Brain microvascular endothelial cell (primary cell): Measurements from ENCODE around the gene RNF213.

Experiments used
- DNase-seq: peaks from one replicate; pipeline ENCODE4 v3.0.0-alpha.2; 2020
- H3K27ac ChIP-seq: fragments of 250-450 bp; sonication (Bioruptor Pico); 2 replicates; pipeline ENCODE4 v1.5.1; 2020; ENCODE audit warnings: mild to moderate bottlenecking, moderate library complexity
- H3K27me3 ChIP-seq: fragments of 250-450 bp; sonication (Bioruptor Pico); replicated peaks from 2 replicates; pipeline ENCODE4 v1.5.1; 2020; ENCODE audit warnings: mild to moderate bottlenecking
- H3K36me3 ChIP-seq: fragments of 250-450 bp; sonication (Bioruptor Pico); replicated peaks from 2 replicates; pipeline ENCODE4 v1.5.1; 2020; ENCODE audit warnings: mild to moderate bottlenecking
- H3K4me3 ChIP-seq: 2 replicates; pipeline ENCODE4 v1.5.1; 2011; ENCODE audit warnings: low read depth, mild to moderate bottlenecking, control low read depth, low read length, moderate library complexity
- CTCF ChIP-seq: IDR thresholded peaks from 2 replicates; pipeline ENCODE4 v1.5.1; 2011; ENCODE audit warnings: low read depth, mild to moderate bottlenecking, moderate library complexity, low read length, control low read depth, inconsistent platforms; ENCODE audit errors: missing control alignments
- in situ Hi-C: cut with HindIII; loops from 2 replicates; pipeline ENCODE4 v1.10.0; 2017; ENCODE audit warnings: low sequenced_read_pairs, low pct_ligation_motif_present

Gene RNF213

GRCh38 chr17:80413771-80414507, 153.3 kb downstream of the RNF213 start:
- no peak for DNase-seq
- peaks cover 14% of the 10 kb centered on the region for H3K36me3 ChIP-seq
- no peak overlapping the region for H3K27ac ChIP-seq
- TF ChIP-seq CTCF: no peak
- H3K4me3 ChIP-seq: peak overlapping the region; percentile 98
- in situ Hi-C loops: no loop called here
- no peaks in the 10 kb centered on the region for H3K27me3 ChIP-seq

- in situ Hi-C loops: no loop called here
- H3K27me3 ChIP-seq: no peaks in the 10 kb centered on the region
- H3K27ac ChIP-seq: peak overlapping the region; percentile 99
These were observed 153.8 kb downstream of the RNF213 start for GRCh38 chr17:80414508-80414802.

GRCh38 chr17:80414803-80415625, 154.4 kb downstream of the RNF213 start, which contains the start of gene ENDOV:
ENDOV (plus strand) TSS chr17:80415167; CDS start chr17:80415195, 28 bp downstream.
- TF ChIP-seq CTCF: no peak
- Histone ChIP-seq H3K36me3 (peaks cover 16% of the 10 kb centered on the region), H3K27ac (peak within 1 kb of the TSS; percentile 99), H3K4me3 (peak within 1 kb of the TSS; percentile 98), H3K27me3 (no peaks in the 10 kb centered on the region)
- DNase-seq: peak; percentile 88
- in situ Hi-C loops: no loop called here

More at GRCh38 chr17:80414508-80414802, 153.8 kb downstream of the RNF213 start:
- H3K4me3 ChIP-seq: peak overlapping the region; percentile 98
- peaks cover 14% of the 10 kb centered on the region for H3K36me3 ChIP-seq
- peak; percentile 20 for TF ChIP-seq CTCF
- no peak for DNase-seq

- DNase-seq: no peak
- TF ChIP-seq CTCF: no peak
These were observed 155.0 kb downstream of the RNF213 start for GRCh38 chr17:80415626-80416137.

GRCh38 chr17:80416260-80416939, 155.7 kb downstream of the RNF213 start:
- H3K36me3 ChIP-seq: peaks cover 16% of the 10 kb centered on the region
- in situ Hi-C loops: no loop called here
- H3K4me3 ChIP-seq: peak overlapping the region; percentile 98
- H3K27ac ChIP-seq: no peak overlapping the region
- H3K27me3 ChIP-seq: no peaks in the 10 kb centered on the region
- DNase-seq: no peak
- TF ChIP-seq CTCF: no peak

More at GRCh38 chr17:80415626-80416137, 155.0 kb downstream of the RNF213 start:
- H3K4me3 ChIP-seq: peak overlapping the region; percentile 98
- no peaks in the 10 kb centered on the region for H3K27me3 ChIP-seq
- in situ Hi-C loops: no loop called here
- H3K27ac ChIP-seq: peak overlapping the region; percentile 99
- peaks cover 16% of the 10 kb centered on the region for H3K36me3 ChIP-seq
